Activated CD4-positive, alpha-beta T cell treated with anti-CD3 and anti-CD28 coated beads, Interleukin-2, amount 10 ng/mL, durations not matched to agents 7 days and 5 days (primary cell): ENCODE data around the gene DDC. TPM values are rescaled to one million over a fixed set of nuclear protein-coding genes. Genes with fewer than 3 reads are reported as not detected.
A peak's percentile ranks its signal among the peaks of the same experiment; 100 is the strongest.

Source experiments
- CTCF ChIA-PET: fragments of 350-600 bp; sonication (Branson Sonifier 250); formaldehyde crosslinking; loops from one replicate; lab custom pipeline; 2021; ENCODE audit warnings: antibody characterized with exemption; lab: Charles Lee
- POLR2A ChIA-PET: fragments of 350-600 bp; sonication (Branson Sonifier 250); formaldehyde crosslinking; loops from one replicate; lab custom pipeline; 2021; ENCODE audit warnings: antibody characterized with exemption; lab: Charles Lee
- DNase-seq: peaks from one replicate; pipeline ENCODE4 v3.0.0-alpha.2; 2020
- H3K27ac Mint-ChIP-seq: one replicate; pipeline ENCODE4 v1.8.0; 2021; ENCODE audit warnings: mild to moderate bottlenecking, moderate library complexity, mixed read lengths
- H3K27me3 Mint-ChIP-seq: one replicate; pipeline ENCODE4 v1.8.0; 2021; ENCODE audit warnings: mixed read lengths
- H3K36me3 Mint-ChIP-seq: one replicate; pipeline ENCODE4 v1.8.0; 2021; ENCODE audit warnings: low read depth, mixed read lengths
- H3K4me1 Mint-ChIP-seq: one replicate; pipeline ENCODE4 v1.8.0; 2021; ENCODE audit warnings: mixed read lengths
- H3K4me3 Mint-ChIP-seq: one replicate; pipeline ENCODE4 v1.8.0; 2021; ENCODE audit warnings: mild to moderate bottlenecking, moderate library complexity, mixed read lengths
- H3K9me3 Mint-ChIP-seq: one replicate; pipeline ENCODE4 v1.8.0; 2021; ENCODE audit warnings: mixed read lengths
- total RNA-seq, 2 experiments: library from RNA; stranded (reverse); gene quantifications; one replicate each; pipeline ENCODE4 v1.2.3, GENCODE V29; 2021

DDC gene
- total RNA-seq, 2 experiments from 2014 or later, result not detected

DNA sequence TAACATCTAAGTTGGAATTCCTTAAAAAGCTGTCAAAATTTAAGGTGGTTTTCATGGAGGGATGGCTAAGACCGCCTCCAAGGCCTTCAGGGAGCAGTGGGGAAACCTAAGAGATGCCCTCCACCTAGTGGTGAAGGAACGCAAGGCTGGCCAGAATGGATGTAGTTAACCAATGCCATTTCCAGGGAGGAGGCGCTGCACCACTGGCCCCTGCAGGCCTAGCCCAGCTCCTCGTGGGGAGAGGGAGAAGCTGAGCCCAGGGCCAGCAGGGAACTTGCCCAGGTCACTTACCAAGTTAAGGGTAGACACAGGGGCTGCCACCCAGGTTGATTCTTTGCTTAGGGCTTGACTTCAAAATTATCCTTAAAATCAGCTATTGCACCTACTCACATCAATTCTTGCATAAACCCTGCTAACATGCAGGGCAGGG lies 147.1 kb downstream of the DDC start:
- no peaks in the 10 kb centered on the region for H3K27me3 Mint-ChIP-seq
- H3K36me3 Mint-ChIP-seq, result no peaks in the 10 kb centered on the region
- H3K4me1 Mint-ChIP-seq, result peaks cover 30% of the 10 kb centered on the region
- no peak overlapping the region for H3K4me3 Mint-ChIP-seq
- CTCF ChIA-PET, result interaction anchor here (0.7 to 2.5 kb wide), 26 partner anchors 9 to 743 kb away, joined by 3 to 16 read pairs (median 4); partner anchors contain the start of genes FIGNL1 and ZPBP
- no peaks in the 10 kb centered on the region for H3K9me3 Mint-ChIP-seq
- no peak overlapping the region for H3K27ac Mint-ChIP-seq
- peak; percentile 85 for DNase-seq
- POLR2A ChIA-PET, result no interaction called here

DNA sequence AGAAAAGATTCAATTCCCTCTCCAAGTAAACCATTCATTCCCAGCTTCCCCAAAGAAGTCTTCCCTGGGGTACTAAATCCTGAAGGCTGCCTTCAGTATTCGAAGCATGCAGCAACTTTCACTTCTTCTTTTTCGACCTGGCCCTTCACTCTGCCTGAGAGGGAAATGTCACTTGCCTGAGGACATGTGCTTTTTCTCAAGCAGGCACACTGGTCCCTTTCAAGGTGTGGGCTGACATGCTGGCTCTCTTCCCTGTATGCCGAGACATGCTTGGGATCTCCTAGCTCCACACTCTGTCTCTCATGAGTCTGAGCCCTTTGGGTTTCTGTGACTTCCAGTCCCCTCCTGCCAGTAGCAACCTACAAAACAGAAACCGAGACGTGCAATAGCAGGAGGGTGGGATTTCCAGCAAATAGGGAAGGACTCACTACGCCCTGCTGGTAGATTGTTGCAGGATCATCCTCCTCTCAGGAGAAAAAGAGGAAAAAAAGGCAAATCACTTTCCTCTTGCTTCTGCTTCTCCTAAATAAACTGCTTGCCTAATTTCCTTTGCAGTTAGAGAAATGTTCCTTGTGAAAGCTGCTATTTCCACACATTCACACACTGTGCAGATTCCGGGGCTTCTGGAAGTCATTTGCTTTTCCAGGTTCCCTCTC lies 148.6 kb downstream of the DDC start:
- Mint-ChIP-seq H3K36me3 (no peaks in the 10 kb centered on the region), H3K4me1 (peaks cover 35% of the 10 kb centered on the region), H3K9me3 (no peaks in the 10 kb centered on the region), H3K4me3 (peak overlapping the region; percentile 60), H3K27me3 (no peaks in the 10 kb centered on the region), H3K27ac (peak overlapping the region; percentile 76)
- POLR2A ChIA-PET, result no interaction called here
- CTCF ChIA-PET, result interaction anchor here (1.0 to 2.4 kb wide), 5 partner anchors 19 to 324 kb away, joined by 3 to 8 read pairs (median 6); no protein-coding TSS in a partner anchor
- no peak for DNase-seq

DNA sequence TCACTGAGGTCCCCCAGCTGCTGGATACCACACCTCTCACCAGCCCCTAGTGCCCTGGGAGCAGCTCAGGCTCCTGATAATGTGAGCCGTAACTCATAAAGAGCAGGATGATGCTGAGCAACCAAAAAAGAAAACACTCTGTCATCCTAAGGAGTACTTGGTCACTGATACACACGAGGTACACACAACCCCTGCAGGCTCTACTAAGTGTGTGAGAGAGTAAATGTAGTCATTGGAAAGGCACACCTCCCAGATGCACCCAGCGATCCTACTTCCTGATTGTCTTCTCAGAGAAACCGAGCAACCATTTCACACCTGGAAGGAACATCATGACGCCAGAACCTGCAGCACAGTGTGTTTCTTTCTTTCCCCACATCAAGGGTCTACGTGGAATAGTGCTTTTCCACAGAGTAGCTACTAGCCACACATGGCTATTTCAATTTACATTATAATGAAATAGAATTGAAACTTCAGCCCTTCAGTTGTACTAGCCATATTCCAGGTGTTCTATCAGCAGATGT lies 149.3 kb downstream of the DDC start:
- no peaks in the 10 kb centered on the region for H3K27me3 Mint-ChIP-seq
- ChIA-PET POLR2A (no interaction called here), CTCF (interaction anchor here (1.0 to 1.6 kb wide), 3 partner anchors 9 to 323 kb away, joined by 3 to 6 read pairs (median 3); no protein-coding TSS in a partner anchor)
- peak; percentile 20 for DNase-seq
- H3K9me3 Mint-ChIP-seq, result no peaks in the 10 kb centered on the region
- peak overlapping the region; percentile 76 for H3K27ac Mint-ChIP-seq
- no peaks in the 10 kb centered on the region for H3K36me3 Mint-ChIP-seq
- peaks cover 35% of the 10 kb centered on the region for H3K4me1 Mint-ChIP-seq
- peak overlapping the region; percentile 60 for H3K4me3 Mint-ChIP-seq

DNA sequence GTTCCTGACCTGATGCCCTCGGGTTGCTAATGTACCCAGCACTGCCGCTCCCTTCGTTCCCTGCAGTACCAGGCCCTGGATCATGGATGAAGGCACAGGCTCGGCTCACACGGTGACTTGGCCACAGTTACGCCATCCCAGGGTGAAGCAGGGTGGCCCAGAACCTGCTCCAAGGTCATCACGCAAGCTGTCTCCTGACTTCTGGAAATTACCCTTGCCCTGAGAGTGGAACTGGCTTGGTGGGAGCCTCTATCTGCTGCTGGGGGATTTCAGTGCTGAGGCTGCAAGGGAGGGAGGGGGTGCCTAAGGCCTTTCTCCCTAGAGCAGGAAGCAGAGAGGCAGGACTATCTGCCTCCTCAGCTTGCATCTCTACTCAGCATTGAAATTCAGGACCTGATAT lies 151.6 kb downstream of the DDC start:
- Mint-ChIP-seq H3K27ac (no peak overlapping the region), H3K4me3 (no peak overlapping the region), H3K9me3 (no peaks in the 10 kb centered on the region), H3K4me1 (peaks cover 52% of the 10 kb centered on the region), H3K27me3 (no peaks in the 10 kb centered on the region), H3K36me3 (no peaks in the 10 kb centered on the region)
- CTCF ChIA-PET, result interaction anchor here (0.9 kb wide), 1 partner anchor 208 kb away, joined by 4 read pairs; no protein-coding TSS in a partner anchor
- DNase-seq, result no peak
- POLR2A ChIA-PET, result no interaction called here

DNA sequence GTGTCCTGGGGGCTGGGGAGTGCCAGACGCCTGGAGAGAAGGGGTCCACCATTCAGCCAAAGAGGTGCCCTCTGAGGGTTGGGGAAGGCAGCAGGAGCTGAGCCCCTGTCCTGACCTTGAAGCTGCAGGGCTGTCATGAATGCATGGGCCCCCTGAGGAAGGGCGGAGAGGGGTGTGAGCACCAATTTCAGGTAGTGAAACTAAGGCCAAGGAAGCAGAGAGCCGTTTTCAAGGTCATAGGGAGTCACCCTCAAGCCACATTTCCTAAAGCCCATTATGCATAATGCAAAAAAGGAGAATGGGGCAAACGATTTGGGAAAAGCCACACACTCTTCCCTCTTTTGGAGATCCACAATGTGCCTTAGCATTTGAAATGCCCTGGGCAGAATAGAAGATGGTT lies 152.2 kb downstream of the DDC start:
- Mint-ChIP-seq H3K4me3 (no peak overlapping the region), H3K9me3 (no peaks in the 10 kb centered on the region), H3K27me3 (no peaks in the 10 kb centered on the region), H3K27ac (peak overlapping the region; percentile 11), H3K4me1 (peaks cover 55% of the 10 kb centered on the region), H3K36me3 (no peaks in the 10 kb centered on the region)
- CTCF ChIA-PET, result interaction anchor here (1.0 to 1.8 kb wide), 2 partner anchors 9 to 10 kb away, joined by 3 read pairs; no protein-coding TSS in a partner anchor
- DNase-seq, result no peak
- POLR2A ChIA-PET, result no interaction called here

DNA sequence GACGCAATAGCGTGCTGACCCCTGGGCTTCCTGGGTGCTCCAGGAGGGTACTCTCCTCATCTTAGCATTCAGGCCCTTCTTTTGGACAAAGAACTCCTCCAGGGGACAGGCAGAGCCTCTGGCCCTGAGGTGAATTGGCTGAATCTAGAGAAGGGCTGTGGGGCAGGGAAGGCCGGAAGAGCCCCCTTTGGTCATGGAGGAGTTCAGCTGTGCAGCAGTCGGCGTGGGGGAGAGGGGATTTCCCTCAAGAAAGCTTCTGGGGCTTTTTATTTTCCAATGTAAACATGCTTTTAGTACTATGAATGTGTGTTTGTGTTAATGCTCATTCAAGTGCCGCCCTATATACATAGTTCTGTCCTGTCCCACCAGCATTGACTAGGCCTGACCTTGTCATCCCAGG lies 153.9 kb downstream of the DDC start:
- Mint-ChIP-seq H3K36me3 (peaks cover 1% of the 10 kb centered on the region), H3K4me3 (no peak overlapping the region), H3K27me3 (no peaks in the 10 kb centered on the region), H3K4me1 (peaks cover 49% of the 10 kb centered on the region), H3K27ac (peak overlapping the region; percentile 33), H3K9me3 (no peaks in the 10 kb centered on the region)
- DNase-seq, result no peak
- CTCF ChIA-PET, result interaction anchor here (0.6 to 1.8 kb wide), 3 partner anchors 9 to 221 kb away, joined by 3 read pairs; no protein-coding TSS in a partner anchor
- POLR2A ChIA-PET, result interaction anchor here (0.6 kb wide), 1 partner anchor 9 kb away, joined by 3 read pairs; no protein-coding TSS in a partner anchor

DNA sequence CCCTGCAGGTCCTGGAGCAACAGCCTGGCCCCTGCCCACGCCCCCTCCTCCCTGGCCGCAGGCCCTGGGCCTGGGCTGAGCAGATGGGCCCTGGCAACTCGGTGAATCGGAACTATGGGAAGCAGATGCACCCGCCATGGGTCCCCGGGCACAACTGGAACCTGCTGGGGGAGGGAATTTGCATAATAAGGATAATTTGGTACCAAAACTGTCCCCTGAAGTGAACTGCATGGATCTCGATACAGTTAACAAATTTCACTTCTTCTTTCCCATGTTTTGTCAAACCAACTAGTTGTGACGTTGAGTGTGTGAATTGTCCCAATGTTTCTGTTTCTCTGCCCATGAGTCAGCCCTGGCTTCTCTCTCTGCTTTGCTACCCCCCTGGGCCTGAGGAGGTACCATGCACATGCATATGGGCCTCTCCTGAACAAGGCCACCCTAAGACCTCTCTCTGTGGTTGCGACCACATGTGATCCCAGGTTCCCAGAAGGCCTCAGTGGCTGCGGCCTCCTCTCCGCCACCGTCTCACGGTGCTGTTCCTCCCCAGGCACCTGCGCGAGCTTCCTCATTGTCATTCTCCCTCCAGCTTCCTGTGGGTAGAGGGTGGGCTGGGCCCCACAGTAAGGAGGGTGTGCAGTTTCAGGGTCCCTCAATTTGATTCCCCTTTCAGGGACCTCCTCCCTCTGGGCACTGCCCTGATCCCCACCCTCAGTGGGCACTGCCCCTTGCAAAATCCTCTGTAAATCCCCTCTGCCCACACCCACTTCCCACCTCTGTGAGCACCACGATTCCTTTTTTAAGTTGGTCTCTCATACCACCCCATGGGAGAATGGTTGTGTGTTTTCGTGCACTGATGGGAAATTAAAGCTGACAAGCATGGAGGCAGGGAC lies 155.1 kb downstream of the DDC start:
- Mint-ChIP-seq H3K36me3 (peaks cover 8% of the 10 kb centered on the region), H3K27me3 (no peaks in the 10 kb centered on the region), H3K4me3 (no peak overlapping the region), H3K4me1 (peaks cover 45% of the 10 kb centered on the region), H3K9me3 (no peaks in the 10 kb centered on the region), H3K27ac (peak overlapping the region; percentile 43)
- no peak for DNase-seq
- ChIA-PET POLR2A (no interaction called here), CTCF (interaction anchor here (0.8 kb wide), 1 partner anchor 12 kb away, joined by 3 read pairs; no protein-coding TSS in a partner anchor)

Other genes starting within 250 kb of the DDC start
- 10 to 100 TPM; 34.8 to 37.4 TPM for gene FIGNL1, start 115.1 kb downstream of the DDC start, total RNA-seq
- 1 to 10 TPM; 4.4 TPM for gene GRB10, start 217.5 kb upstream of the DDC start, total RNA-seq